Stimulated activated CD4-positive, alpha-beta T cell treated with anti-CD3 and anti-CD28 coated beads, Interleukin-4, amount 100 ng/mL, for 48 hours (primary cell): ENCODE data around the gene ALDH18A1.

Experiments used
- DNase-seq, 2 donors: peaks; one replicate each; pipeline ENCODE4 v3.0.0-alpha.2; 2020; ENCODE audit warnings: low read depth in 2 of 2

Gene ALDH18A1

DNA sequence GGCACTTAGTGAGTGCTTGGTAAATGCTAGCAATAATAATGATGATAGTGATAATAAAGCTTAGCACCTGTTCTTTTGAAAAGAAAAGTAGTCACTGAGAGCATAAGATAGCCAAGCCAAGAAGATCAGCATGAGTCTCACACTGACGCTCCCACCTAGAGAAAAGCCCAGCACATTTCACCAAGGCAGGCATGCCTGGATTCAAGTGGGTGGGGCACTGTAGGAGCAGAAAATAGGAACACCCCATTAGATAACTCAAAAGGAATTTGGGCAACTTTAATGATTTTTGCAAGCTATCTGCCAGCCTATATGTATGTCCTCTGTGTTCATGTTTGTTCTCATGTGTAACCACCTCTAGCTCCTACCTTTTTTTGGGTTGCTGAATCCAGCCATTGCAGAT lies 77.2 kb downstream of the ALDH18A1 start:
- no peak for DNase-seq

DNA sequence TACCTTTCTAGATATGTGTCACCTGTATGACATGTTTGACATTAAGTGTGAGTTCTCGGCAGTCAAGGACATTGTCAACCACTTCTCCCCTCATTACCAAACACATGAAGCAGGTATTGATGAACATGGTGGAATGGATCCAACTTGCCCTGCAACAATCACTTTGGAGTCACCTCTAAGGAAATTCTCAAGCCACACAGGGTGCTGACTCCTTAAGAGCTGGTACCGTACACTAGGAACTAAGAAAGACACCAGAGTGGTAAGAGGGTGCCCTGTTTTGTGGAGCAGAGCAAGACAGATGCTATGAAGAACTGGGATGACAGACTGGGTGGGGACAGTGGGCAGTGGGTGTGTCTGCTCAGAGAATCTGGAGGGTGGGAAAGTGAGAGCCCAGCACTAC lies 77.9 kb downstream of the ALDH18A1 start:
- no peak for DNase-seq

DNA sequence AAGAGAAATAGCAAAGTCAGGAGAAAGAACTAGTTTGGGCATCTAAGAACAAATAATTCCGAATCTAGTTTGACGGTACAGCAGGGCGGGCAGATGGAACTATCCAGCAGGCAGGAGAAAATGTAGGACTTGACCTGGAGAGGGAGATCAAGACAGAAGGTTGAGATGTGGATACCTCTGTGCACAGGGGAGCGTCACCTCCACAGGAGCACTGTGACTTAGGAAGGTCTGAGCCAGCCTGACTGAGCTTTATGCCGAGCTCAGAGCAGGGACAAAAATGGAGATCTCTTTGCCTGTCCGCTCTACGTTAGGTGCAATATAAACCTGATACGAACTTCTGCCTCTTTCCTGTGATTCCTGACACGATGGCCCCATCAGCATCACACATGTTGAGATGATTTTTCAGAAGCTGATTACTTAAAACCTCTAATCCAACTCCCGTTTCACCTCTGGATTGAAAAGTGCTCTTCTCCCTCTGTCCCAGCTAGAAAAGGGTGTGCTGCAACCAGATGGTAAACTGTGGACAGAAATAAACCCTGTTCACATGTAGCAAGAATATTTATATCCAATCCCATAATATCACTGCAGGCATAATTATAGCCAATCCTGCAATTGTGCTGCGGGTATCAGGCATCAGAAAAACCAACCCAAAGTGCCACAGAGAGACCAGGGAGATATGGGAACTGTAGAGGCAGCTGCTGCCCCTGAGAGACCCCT lies 81.7 kb downstream of the ALDH18A1 start:
- DNase-seq, result no peak

DNA sequence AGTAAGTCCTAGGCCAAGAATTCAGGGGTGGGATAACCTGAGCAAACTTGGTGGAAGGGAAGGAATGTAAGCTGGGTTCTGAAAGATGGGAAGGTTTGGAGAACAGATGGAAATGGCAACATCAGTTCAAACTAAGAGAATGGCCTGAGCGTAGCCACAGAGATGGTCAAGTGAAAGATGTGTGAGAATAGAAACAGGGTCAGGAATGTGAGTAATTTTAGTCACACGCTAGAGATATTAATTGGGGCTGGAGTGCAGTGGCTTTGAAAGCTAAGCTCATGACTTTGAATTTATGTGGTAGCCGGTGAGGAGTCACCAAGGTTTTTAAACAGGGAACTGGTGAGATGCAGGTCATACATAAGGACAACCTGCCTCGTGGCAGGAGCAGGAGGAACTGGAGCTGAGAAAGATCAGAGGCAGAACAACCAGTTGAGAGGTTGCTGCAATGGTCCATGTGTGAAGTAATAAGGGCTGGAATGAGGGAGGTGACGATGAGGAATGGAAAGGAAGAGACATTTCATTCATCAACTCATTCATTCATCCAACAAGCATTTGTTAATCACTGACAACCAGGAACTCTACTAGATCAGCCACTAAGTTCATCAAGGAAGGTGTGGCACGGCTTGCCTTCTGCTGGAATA lies 82.4 kb downstream of the ALDH18A1 start:
- no peak for DNase-seq

DNA sequence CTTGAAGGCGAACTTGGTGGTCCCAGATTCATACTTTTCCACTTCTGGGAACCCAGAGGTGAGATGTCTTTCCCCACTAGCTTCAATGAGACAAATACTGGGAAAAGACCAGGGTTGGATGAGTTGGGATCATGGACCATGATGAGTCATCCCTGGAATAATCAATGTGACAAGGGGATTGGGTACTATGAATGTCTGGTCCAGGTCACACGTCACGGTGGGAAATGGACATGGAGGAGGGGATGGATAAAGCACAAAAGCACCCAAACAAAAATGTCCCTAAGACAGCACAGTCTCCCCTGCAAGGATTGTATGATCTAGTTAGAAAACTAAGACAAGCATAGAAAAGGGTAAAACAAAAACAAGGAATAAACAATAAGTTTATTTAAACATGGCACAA lies 83.0 kb downstream of the ALDH18A1 start:
- DNase-seq, result no peak

DNA sequence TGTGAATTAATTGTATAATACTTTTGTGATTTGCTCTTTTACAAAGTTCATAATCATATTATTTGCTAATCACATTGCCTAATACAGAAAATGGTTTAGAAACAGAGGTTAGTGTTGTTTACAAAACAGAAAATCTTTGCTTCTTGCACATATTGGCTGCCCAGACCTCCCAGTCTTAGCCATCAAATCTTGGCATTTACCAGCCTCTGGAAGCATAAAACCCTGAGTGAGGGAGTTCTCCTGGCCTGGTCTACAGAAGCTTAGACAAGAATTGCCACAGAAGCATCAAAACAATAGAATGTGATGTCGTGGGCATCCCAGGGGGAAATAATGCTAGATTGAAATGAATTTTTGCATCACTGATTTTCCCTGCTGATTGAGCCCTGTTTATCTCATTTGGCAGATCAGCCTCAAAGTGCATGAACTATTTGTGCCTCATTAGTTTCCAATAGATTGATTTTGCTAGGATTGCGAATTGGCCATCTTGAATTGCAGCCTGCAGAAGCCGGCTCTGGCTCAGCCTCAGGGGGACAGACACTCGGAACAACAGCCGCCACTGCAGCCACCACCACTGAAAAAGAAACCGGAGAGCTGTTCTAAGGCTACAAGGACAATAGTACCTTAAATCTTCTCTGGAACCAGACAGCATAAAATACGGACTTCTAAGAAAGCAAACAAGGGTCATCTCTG lies 84.2 kb downstream of the ALDH18A1 start:
- DNase-seq, result no peak

DNA sequence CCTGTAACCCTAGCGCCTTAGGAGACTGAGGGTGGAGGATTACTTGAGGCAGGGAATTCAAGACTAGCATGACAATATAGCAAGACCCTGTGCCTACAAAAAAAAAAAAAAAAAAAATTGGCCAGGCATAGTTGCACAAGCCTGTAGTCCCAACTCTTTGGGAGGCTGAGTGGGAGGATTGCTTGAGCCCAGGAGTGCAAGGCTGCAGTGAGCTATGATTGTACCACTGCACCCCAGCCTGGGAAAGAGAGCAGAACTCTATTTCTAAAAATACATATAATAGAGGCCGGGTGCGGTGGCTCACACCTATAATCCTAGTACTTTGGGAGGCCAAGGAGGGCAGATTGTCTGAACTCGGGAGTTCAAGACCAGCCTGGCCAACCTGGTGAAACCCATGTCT lies 85.1 kb downstream of the ALDH18A1 start:
- DNase-seq, result no peak

DNA sequence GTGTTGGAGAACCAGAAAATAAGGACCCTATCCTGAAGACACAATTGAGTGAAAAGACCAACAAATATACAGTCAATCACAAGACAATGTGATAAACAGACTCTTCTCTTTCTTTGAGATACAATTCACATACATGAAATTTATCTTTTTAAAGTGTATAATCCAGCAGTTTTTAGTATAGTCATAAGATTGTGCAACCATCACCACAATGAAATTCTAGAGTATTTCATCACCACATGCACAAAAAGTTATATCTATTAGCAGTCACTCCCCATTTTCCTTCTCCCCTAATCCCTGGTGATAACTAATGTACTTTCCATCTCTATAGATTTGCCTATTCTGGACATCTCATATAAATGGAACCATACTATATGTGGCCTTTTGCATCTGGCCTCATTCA lies 87.1 kb downstream of the ALDH18A1 start:
- DNase-seq, result no peak

DNA sequence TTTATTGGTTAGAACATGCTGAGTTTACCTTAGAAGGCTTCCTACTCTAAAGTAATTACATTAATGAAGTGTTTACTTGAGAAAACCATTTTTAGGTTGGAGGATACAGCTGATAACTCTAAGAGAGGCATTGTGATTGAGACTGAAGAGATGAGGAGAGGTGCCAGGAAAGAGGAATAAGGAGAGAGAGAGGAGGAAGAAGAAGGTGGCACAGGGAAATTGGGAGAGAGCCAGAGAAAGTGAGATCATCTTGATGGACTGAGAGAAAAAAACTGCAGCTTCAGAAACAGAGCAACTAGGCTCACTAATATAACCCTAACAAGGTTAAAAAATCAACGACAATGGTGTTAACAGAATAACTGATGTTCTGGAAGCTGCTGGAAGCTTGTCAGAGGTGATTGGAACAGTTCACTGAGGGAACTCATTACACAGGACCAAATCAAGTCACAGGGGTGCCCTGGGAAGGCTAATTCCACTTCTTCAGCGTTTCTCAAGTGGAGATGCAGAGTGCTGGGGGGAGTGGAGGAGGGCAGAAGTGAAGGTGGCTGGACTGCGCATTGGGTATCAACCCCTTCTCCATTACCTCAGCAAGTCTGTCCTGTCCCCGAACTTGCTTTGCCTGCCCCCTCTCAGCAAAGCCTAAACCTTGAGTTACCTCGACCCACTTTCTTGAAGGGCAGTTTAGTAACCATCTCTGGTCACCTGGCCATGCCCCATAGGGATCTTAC lies 88.4 kb downstream of the ALDH18A1 start:
- no peak for DNase-seq

DNA sequence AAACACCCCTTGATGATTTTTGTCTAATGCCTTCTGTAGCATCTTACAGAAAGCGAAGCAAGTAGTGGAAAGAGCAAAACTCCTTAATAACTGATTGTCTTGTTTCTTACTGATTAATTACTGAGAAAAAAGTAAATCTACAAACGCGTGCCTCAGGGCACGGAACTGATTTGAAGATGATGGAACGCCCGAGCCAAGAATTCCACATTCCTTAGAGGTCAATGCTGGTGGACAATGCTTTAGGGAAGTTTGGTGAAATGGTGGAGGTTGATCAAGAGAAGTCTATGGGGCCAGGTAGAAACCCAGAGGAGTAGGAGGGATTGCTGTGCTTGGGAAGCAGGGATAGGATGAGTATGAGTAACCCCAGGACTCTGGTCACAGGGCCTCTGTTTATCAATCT lies 90.4 kb downstream of the ALDH18A1 start:
- DNase-seq, result no peak

DNA sequence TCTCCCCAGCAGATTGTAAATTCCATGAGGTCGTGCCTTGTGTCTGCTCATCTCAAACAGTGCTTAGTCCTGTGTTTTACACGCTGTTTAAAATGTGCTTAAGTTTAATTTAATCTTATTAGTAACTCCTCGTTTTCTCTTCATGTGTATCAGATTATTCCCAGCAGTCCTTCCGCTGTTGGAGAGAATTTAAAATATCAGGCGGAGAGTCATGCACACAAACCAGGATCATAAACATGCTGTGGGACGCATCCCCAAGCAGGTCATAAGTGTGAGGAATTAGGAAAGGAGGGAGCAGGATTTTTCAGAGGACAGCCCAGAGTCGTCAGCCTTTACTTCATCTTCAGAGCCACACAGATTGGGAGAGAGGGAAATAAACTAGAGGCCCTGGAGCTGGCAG lies 91.2 kb downstream of the ALDH18A1 start:
- DNase-seq, result no peak

DNA sequence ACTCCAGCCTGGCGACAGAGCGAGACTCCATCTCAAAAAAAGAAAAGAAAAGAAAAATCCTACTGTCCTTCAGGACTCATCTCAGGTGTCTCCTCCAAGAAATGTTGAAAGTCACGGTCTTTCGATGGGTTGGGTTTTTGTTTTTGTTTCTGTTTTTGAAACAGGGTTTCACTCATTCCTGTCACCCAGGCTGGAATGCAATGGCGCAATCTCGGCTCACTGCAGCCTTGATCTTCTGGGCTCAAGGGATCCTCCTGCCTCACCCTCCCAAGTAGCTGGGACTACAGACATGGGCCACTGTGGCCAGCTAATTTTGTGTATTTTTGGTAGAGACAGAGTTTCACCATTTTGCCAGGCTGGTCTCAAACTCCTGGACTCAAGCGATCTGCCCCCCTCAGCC lies 92.2 kb downstream of the ALDH18A1 start:
- no peak for DNase-seq

DNA sequence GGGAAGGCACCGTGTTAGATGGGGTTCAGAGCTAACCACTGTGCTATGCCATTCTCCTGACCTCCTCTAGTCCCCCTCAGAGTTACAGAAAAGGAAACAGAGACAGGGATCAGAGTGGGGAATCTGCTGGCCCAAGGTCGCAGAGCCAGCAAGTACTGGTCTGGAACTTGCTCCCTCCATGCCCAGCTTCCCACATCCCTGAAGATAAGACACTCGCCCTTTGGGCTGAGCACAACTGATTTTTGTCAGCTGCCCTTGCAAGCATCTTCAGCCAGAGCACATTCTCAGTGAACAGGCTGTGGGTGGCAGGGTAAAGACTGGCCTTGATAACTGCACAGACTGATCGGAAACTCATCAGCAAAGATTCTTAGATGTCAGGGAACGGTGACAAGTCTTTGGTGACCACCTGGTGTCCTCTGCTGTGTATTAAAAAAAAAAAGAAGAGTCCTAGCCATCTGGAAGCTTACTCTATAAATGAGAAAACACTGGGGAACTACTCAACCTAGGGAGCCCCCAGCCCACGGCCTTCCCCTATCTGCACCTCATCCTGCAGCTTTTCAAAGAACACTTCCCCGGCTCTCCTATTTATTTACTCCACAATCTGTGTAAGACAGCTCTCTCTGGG lies 94.1 kb downstream of the ALDH18A1 start:
- DNase-seq, result no peak

DNA sequence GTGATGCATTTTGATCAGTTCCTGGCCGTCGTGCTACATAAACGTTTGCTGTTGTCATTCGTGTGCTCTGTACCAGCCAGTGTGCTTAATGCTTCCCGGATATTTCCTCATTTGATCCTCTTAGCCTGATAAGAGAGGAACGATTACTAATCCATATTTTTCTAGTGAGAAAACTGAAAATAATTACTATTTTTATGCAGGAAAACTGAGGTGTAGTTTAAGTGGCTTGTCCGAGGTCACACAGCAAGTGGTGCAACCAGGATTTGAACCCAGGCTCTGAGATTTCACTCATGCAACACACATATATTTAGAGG lies 94.7 kb downstream of the ALDH18A1 start:
- no peak for DNase-seq

DNA sequence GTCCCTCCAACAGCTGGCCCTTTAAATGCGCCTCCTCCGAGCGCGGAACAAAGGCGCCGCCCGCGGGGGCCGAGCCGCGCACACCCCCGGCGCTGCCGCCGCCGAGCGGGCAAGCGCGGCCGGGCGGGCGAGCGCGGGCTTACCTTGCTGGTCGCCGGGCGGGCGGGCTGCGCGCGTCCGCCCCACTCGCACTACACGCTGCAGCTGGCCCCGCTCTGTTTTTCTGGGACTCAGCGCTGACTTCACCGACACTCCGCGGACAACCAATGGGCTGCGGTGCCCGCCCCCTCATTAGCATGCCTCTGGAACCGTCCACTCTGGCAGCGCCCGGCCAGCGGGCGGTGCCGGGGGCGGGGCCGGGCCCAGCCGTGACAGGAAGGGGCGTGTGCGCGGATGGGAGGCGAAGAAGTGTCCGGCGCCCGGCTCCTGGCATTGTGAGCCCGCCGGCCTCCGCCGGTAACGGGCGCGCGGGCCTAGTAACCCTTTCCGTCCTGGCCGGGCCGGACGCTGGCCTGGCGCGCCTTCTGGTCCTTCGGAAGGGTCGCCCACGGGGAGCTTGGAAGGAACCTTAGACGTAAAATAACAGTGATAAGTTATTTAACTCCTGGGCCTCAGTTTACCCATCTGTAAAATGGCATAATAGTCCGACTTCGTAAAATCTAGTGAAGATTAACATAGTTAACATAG lies 95.2 kb downstream of the ALDH18A1 start, which contains the start of gene SORBS1:
TSS of gene SORBS1 (minus strand) at position 195 of the 687 bp plus-strand sequence. CDS start 120,236 bp downstream, outside the sequence.
- DNase-seq, result peak; percentile 63 to 85

DNA sequence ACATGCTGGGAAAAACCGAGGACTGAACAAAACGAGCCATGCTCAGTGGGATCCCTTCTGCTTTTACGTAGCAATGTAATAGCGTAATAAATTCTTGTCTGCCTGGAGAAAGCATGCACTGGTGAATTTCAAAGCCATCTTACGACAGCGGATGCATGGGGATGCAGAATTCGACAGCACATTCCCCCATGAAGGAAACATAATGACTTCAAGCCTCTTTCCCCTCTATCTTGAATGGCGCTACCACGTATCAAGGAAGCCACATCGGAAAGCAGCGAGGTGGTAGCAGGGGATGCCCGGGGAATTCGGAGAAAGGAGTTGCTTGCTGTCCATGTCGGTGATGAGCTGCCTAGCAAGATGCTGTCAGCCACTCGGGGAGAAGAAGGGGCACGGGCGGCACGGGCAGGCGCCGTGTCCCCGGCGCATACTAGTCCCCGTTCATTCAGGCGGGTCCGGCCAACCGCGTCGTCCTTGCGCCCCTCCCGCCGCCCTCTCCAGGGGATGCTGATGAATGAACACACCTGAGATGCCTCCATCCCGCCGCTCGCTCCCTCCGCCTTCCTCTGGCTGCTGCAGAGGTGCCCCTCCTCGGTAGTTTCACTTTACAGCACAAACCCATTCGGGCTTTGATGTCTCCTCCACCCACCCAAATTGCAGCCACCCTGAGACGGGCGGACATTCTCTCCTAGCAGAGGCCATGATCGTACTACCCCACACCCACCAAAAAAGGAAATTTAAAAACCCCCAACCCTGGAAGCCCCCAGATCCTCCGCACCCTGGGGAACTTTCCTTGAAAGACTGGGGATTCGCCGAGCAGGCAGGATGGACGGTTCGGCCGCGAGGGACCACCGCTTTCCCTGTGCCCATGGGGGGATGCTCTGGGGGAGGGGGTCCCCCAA lies 96.0 kb downstream of the ALDH18A1 start:
- DNase-seq, result peak; percentile 12 to 13

DNA sequence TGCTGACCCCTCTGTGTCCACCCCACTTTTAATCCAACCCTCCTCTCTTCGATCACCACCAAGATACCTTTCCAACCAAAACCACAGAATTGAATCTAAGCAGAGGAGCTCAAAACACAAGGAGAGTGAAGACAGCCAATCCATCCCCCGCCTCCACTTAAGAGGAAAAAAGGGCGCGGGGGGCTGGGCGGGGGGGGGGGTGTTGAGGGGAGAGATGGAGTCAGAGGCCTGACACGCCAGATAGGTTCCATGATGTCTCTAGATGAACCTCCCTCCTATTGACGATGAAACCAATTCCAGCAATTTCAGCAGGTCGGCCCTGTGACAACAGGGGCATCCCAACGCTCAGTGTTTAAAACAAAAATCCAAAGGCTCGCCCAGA lies 96.6 kb downstream of the ALDH18A1 start:
- no peak for DNase-seq

DNA sequence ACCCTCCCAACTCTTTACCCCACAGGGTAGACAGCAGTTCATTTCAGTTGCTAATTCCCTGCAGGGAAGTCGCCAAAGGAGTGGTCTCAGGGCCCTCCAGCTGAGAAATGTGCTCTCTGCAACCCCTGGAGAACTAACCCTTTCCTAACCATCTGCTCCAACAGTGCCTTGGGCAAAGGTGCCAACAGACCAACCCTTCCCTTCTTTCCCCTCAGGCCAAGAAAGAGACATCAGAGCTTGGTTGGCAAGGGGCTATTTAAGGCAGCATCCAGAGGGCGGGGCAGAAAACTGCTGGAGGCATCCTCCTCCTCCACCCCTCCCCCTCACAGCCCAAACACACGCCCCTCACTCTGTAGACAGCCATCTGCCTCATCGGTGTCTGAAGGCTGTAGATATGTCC lies 97.0 kb downstream of the ALDH18A1 start:
- no peak for DNase-seq

DNA sequence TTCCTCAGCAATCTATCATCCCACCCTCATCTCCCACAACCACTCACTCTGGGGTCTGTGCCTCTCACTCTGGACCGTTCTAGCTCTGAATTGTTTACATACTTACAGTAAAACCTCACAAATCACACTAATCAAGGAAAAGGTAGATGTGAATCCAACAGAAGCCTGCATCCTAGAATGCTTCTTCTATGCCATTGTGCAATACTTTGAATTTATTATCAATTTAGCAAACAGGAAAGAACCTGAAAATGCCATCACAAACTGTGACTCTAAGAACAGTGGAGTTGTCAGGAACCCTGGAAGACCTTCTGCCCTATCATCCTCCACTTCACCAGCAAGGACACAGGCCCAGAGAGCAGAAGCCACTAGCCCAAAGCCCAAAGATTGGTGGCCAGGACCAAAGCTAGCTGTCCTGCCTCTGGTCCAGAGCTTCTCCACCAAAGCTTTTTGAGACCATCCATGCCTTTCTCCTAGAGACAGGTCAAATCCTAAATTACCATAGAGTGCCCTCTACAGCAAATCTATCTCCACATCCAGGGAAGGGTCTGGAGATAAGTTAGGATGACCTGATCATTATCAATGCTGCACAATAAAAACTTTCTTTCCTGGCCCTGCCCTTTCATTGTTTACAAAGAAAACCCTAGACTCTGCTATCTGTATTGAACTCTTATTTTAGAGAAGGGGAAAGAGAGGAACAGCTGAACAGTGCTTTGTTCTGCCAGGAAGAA lies 97.8 kb downstream of the ALDH18A1 start:
- DNase-seq, result no peak
